Pulmonary artery endothelial cell (primary cell): ENCODE measurements around the gene KDM4F. TPM values are rescaled to one million over a fixed set of nuclear protein-coding genes. Genes with fewer than 3 reads are reported as not detected.

Experiments used
- DNase-seq: peaks from one replicate; pipeline ENCODE4 v3.0.0-alpha.2; 2011; ENCODE audit warnings: low read depth, low spot score
- total RNA-seq: library from RNA; depleted of rRNA; stranded (reverse); fragments of >200 nt; gene quantifications from 2 replicates; pipeline ENCODE4 v1.2.3, GENCODE V29; 2014

KDM4F gene
- total RNA-seq, 1 donor from 2014 or later, result not detected

- no peak for DNase-seq
Measured at GRCh38 chr11:95059046-95059445, 9.8 kb downstream of the KDM4F start.

DNA sequence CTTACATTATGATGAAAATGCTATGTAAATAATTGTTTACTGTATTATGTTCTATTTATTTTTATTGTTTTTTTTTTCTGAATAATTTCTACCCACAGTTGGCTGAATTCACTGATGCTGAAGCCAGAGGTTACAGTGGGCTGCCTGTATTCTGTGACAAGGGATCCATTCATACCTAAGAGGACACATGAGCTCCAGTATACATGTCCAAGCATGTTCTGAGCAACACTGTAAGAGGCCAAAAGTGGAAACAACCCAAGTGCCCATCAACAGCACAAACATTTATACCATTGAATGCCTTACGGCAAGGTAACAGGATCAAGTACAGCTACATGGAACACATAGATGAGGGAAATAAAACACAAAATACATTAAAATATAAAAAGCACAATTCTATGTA is 16.1 kb downstream of the KDM4F start:
- DNase-seq, result no peak

DNA sequence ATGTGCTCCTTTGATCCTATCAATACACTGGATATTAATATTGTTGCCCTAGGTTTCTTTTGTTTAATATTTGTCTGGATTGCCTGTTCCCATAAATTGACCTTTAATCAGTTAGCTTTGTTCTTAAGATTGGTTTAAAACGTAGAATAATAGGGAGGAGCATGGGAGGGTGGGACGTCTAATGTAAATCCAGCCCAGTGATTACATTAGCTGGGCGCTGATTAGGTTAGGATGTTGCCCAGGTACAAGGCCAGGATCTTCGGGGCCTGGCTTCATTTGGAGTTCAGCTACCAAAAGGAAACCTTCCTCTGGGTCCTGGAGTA is 17.5 kb downstream of the KDM4F start, which contains the start of gene SRSF8:
Gene SRSF8, plus strand, starts transcription at position 204 of the 323 bp plus-strand sequence. CDS start 308 bp downstream, outside the sequence.
- DNase-seq, result no peak

- DNase-seq, result no peak
Measured at GRCh38 chr11:95067039-95067840, 18.0 kb downstream of the KDM4F start.

GRCh38 chr11:95067841-95068219 is 18.6 kb downstream of the KDM4F start:
- DNase-seq, result no peak

GRCh38 chr11:95068549-95068948 is 19.3 kb downstream of the KDM4F start:
- DNase-seq, result peak; percentile 90

- no peak for DNase-seq
Measured at GRCh38 chr11:95070471-95070870, 21.2 kb downstream of the KDM4F start.

DNA sequence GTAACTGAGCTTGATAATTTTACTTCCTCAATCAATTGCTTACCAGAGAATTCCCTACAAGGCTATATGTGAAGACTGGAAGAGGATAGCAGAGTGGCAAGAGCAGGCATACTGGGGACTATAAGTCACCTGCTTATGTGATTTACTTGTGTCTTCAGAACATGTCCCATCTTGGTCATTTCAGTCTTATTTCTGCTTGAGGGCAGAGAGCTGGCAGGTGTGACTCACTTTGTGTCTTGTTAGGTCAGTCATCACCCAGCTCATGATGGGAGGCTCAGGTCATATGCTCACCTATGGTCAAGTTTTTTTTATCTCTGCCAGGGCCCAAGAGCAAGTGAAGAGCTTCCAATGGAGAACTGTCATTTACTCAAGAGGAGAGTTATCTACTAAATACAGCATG is 23.7 kb downstream of the KDM4F start:
- DNase-seq, result no peak

DNA sequence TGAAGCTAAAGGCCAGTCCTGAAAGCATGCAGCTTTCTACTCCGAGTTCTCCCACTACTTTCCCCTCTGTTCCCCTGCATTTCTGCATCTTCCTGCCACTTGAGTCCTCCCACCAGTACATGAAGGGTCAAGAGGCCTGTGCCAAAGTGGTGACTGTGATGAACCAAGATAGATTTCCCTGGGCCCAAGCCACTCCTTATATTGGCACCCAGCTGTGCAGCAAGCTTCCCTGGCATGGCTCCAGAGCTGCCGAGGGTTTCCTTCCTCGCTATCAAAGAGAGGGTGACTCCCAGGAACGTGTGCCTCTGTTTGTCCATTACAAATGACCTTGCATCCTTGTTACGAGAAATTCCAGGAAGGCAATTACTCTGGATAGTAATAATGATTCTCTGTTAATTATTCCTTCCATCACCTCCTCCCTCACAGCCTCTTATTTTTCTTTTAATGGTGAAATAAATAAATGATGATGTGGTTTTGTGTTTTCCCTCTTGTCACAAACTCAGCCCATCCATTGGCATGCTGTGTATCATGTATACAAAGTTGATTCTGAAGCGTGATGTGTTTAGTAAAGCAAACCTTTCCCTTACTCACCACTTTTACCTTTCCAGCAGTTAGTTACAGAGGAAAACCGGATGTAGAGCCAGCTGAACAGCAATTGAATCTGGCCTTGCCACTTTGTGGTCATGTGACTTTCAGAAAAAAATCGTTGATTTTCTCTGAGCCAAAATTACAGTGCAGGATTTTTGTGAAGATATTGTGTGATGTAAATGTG is 25.8 kb downstream of the KDM4F start:
- no peak for DNase-seq

DNA sequence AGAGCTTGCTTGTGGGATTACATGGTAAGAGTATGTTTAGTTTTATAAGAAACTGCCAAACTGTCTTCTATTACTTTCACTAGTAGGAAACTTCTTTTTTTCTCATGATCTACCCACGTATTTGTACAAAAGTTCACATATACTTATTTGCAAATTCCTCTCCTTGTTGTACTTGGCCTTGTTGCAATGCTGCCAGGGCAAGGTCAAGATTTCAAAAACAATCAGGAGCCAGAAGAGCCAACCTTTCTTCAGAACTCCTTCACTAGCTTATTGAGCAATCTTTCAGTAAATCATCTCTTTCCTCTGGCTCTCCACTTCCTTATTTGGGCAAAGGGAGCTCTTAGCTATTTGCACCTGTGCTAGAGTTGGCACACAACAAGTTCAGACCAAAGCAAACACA is 27.2 kb downstream of the KDM4F start:
- DNase-seq, result peak; percentile 73

DNA sequence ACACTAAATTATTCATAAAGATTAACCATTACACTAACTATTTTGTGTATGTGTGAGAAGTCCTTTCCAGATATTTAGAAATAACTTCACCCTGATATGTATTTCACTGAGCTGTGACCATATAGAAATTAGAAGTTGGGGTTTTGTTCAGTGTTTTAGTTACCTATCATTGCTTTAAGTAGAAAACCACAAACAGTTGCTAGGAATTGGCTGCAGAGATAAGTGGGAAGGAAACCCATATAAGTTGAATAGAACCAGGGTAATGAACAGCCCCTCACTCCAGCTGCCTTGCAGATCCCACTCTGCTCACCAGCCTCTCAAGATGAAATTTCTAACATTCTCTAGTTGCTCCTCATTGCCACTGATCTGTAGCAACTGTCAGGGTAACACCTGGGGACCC is 27.8 kb downstream of the KDM4F start:
- no peak for DNase-seq

- no peak for DNase-seq
Measured at GRCh38 chr11:95078526-95078925, 29.3 kb downstream of the KDM4F start.

DNA sequence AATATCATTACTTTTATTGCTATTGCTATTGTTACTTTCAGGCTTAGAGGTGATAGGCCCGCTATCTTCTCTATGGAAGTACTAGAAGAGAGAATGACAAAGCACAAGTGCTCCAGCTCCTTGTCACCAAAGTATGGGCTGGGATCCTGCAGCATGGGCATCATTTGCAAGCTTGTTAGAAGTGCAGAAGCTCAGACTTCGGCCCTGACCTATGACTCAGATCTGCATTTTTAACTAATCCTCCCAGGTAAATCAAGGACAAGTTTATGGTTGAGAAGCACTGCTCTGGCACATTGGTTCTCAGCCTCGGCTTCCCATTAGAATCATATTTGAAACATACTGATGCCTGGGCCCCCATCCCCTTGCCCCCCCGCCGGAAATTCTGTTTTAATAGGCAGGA is 31.8 kb downstream of the KDM4F start:
- DNase-seq, result no peak

DNA sequence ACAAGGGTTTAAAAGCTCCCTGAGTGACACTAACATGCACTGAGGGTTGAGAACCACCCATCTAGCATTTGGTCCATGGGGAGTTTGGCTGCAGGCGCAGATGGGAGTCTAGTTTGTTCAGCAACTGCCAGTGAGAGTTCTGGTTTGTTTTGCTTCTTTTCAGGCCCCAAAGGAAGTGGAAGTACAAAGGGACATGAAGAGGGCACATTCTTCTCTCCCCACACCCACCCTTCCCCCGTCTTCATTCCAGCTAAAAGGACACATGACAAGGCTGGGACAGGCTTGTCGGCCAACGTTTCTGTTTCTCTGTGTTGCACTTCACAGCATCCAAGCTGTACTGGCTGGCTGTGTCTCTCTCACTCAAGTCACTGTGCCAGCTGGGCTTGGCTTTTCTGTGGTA is 32.2 kb downstream of the KDM4F start:
- no peak for DNase-seq

DNA sequence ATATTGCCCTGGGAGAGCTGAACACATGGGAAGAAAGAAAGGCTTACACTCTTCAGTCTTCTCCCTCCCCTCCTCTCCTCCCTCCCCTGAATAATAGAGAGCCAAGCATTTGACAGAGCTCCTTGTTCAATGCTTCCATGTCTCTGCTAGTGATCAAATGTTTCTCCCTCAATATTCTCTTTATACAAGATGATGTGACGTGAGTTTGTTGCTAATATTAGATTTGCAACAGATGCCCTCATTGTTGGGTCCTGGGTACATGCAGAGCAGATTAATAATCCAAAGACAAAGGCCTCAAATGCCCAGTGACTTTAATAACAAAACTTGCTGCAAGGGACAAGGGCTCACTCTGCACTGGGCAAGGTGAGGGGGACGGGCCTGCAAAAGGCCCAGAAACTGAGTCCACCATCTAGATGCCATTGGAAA is 33.4 kb downstream of the KDM4F start:
- DNase-seq, result no peak

- no peak for DNase-seq
Measured at GRCh38 chr11:95084509-95084908, 35.3 kb downstream of the KDM4F start.

GRCh38 chr11:95085117-95085816 is 36.0 kb downstream of the KDM4F start:
- DNase-seq, result no peak

GRCh38 chr11:95086151-95086550 is 36.9 kb downstream of the KDM4F start:
- DNase-seq, result no peak

GRCh38 chr11:95086836-95087570 is 37.8 kb downstream of the KDM4F start:
- DNase-seq, result no peak

DNA sequence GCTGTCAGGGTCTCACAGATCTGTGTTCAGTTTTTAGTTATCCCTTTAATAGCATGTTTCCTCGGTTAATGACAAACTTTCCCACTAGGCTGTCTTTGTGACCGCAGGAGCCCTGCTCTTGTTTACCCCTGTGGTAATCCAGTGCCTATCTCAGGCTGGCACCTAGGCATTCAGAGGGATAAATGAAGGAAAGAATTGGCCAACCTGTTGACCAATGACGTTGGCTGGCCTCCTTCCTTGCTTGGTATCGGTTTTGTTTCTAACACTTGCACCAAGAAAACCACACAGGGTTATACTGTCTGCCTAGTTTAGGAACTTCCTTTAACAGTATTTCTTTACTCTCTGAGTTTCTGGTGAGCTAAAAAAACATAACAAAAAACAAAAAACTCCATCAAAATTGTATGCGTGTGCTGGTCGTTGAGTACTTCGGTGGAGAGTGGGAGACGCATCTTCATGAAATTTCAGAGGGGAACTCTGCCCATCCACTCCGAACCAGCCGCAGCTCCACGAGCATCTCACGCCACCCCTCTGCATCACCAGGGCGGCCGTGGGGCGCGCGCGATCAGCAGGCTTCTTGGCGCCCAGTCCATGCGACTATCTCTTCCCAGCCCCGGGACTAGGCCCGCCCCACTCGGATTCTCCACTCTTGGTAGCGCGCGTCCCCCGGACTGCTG is 39.9 kb downstream of the KDM4F start:
- no peak for DNase-seq
